GM19438 (cell line): ENCODE measurements around the gene PTPRE.

Experiments
- ATAC-seq: cut with Tn5 transposase; IDR thresholded peaks from one replicate; pipeline ENCODE4 v1.9.1; 2021; ENCODE audit warnings: low read depth; ENCODE audit not compliant: unreplicated experiment

The PTPRE gene

DNA sequence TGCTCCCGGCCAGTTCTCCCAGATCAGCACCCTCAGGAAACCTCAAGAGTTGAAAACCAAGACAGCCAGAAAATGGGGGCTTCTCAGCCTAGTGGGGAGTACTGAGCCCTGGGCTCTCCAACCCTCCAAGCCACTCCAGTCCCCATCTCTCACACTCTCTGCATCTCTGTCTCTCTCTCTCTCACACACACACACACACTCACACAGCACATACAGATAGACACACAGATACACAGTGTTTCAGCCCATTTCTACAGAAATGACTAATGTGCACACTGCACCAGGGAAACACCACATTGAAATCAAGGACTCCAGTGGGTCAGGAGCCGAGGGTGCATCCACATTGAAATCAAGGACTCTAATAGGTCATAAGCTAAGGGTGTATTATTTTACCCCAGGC, 111.8 kb downstream of the PTPRE start:
- ATAC-seq: no peak

GRCh38 chr10:128022261-128023196, 115.6 kb downstream of the PTPRE start:
- ATAC-seq: no peak

DNA sequence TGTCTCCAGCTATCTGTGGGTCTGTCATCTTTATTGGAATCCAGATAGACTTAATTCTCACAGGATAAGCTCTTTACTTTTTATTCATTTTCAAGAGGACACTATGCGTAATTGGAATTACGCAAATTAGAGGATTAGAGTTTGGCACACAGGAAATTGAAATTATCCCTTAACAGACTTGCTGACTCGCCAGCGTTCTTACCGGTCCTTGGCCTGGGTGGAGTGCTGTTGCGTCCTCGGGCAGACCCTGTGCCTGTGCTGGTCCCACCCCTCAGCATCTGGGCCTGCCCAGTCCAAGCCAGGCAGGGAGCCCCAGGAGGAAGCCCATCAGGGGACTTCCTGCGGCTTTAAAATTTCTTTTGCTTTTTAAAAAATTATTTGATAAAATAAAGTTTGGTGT, 117.5 kb downstream of the PTPRE start:
- ATAC-seq: no peak

- ATAC-seq: no peak
Measured at GRCh38 chr10:128025437-128025836, 118.5 kb downstream of the PTPRE start.

DNA sequence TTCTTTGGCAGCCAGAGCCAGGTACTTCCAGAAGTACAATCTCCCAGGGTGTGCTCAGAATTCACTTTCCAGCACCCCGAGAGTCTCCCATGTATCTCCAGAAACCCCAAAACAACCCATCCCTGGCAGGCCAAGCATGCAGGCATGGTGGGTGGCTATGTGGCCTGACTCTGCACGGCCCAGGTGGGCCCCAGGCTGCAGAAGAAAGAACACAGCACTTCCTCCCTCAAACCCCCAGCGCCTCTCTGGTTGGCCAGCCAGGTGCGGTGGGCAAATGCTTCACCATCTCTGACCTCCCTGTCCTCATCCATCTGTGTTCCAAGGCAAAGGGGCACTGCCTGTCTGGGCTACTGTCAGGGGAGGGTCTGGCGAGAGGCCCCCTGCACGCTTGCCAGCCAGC, 119.0 kb downstream of the PTPRE start:
- no peak for ATAC-seq

GRCh38 chr10:128026615-128027300, 119.9 kb downstream of the PTPRE start:
- ATAC-seq: no peak

- no peak for ATAC-seq
Measured at GRCh38 chr10:128027306-128027705, 120.4 kb downstream of the PTPRE start.

- no peak for ATAC-seq
Measured at GRCh38 chr10:128027822-128028507, 121.1 kb downstream of the PTPRE start.

GRCh38 chr10:128028508-128029289, 121.8 kb downstream of the PTPRE start:
- ATAC-seq: no peak

DNA sequence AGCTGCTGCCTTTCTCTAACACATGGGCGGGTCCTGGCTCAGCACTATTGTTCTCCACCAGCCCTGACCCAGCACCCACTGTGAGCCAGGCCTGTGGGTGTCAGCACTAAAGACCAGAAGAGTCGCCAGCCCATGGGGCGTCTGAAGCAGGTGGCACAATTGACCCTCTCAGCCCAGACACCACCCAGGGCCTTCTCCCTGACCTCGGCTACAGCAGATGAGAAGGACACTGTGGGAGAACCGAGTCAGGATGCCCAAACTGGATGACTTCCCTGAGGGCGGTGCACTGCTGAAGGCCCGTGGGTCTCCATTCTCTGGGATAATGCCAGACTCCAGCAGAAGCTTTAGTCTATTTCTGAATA, 122.4 kb downstream of the PTPRE start:
- no peak for ATAC-seq

GRCh38 chr10:128029731-128030369, 122.9 kb downstream of the PTPRE start:
- ATAC-seq: no peak

DNA sequence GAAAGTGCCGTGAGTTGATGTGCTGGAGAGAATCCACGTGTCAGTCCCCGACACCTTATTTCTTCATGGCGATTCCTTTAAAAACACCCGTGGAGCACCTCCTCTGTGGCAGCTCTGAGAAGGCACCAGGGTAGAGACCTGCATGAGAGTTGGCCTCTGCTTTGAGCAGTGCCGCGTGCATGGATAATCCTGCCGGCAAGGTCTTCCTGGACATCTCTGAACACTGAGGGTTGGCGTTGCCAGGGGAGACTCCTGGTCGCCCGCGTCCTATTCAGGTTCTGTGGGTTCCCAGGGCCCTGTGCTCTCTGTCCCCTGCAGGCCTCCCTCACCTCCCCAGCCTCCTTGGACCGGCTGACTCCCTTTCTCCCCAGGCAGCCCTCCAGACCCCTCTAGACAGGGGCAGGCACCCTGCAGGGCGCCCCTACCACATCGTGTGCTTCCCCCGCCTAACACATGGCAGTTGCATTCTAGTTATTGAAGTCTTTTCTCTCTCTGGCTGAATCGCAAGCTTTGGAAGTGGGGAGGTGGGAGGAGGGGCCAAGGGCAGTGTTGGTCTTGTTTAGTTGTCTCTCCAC, 123.7 kb downstream of the PTPRE start:
- no peak for ATAC-seq

GRCh38 chr10:128031216-128031615, 124.3 kb downstream of the PTPRE start:
- no peak for ATAC-seq

DNA sequence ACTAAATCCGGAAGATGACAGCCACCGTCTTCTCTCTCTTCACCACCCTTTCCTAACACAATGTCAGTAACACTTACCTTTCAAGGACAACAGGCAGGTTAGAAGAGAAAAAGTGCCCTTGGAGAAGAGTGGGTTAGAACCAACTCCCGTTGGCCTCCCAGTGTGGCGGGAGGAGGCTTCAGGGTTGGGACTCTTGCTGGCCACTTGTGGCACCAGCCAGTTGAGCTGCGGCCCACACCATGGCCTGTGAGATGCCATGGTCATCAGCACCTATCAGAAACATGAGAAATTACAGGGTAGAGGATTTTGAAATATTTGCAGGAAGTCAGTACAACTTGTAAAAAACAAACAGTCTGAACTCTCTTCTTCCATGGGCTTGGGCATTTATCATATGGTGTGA, 125.6 kb downstream of the PTPRE start:
- no peak for ATAC-seq

- peak; percentile 82 for ATAC-seq
Measured at GRCh38 chr10:128035557-128035973, 128.7 kb downstream of the PTPRE start.

- no peak for ATAC-seq
Measured at GRCh38 chr10:128036011-128036615, 129.2 kb downstream of the PTPRE start.

DNA sequence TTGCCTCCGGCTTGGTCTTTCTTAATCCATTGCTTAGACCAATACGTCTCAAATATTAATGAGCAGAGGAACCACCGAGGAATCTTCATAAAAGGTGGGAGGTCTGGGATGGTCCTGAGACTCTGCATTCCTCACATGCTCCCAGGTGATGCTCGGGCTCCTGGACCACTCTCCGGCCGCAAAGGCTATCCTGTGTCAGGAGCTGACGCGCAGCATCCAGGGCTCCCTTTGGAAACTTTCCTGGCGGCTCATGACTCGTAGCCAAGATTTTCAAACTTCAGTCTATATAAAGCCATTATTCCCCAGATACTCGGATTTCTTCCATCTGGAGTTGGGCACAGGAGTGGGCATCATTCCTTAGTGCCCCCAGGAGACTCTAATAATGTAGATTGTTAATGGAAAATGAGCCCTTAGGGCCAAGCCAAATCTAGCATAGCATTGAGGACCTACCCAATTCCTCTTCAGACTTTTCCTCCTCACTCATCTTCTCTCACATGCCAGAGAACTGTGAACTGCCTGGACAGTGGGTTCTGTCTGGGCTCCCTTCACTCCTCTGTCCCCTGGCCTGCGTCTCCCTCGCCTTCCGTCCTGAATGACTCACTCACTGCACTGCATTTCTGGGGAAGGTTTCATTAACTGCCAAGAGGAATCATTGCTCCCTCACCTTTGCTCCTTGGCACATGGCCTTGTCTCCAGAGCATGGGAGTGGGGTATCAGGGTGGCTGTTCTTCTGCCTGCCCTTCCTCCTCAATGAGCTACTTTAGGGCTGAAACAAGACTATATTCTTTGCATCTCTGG, 130.0 kb downstream of the PTPRE start:
- no peak for ATAC-seq

GRCh38 chr10:128040096-128040495, 133.2 kb downstream of the PTPRE start:
- ATAC-seq: no peak

GRCh38 chr10:128040681-128041080, 133.8 kb downstream of the PTPRE start:
- ATAC-seq: no peak
